ENCODE measurements around the gene GOLGB1.

GRCh38 chr3:121627211-121627610 is 122.3 kb downstream of the GOLGB1 start:
- TF ChIP-seq CTCF (IDR thresholded peaks at IDR 0.05; ENCODE audit: insufficient read depth, low read depth, low read length) (no peak), EZH2 (IDR thresholded peaks at IDR 0.05; ENCODE audit: insufficient read depth, low read length) (no peak)

All from astrocyte (in vitro differentiated cells and primary cell).